Activated naive CD4-positive, alpha-beta T cell treated with anti-CD3 and anti-CD28 coated beads, Interleukin-2, amount 10 ng/mL, durations not matched to agents 5 hours and 36 hours (primary cell): ENCODE measurements around the gene CCNC. TPM values are rescaled to one million over a fixed set of nuclear protein-coding genes. Genes with fewer than 3 reads are reported as not detected.

Experiments used
- total RNA-seq, 2 experiments: library from RNA; stranded (reverse); gene quantifications; one replicate each; pipeline ENCODE4 v1.2.3, GENCODE V29; 2021

The CCNC gene
- total RNA-seq = 10 to 100 TPM; 39.4 to 39.5 TPM

GRCh38 chr6:99568103-99568933, at the start of gene CCNC:
Gene CCNC, minus strand, starts transcription at chr6:99568660. Its CDS starts 133 bp downstream, at chr6:99568527.

GRCh38 chr6:99606656-99607415, 38.4 kb upstream of the CCNC start, which contains the start of gene PRDM13:
Gene PRDM13, plus strand, starts transcription at chr6:99606833. Its CDS starts 202 bp downstream, at chr6:99607035.

Other genes starting within 250 kb of the CCNC start
- not detected for gene FAXC, start 219.0 kb downstream of the CCNC start, total RNA-seq
- 1 to 10 TPM; 5.9 to 6.7 TPM for gene COQ3, start 174.5 kb downstream of the CCNC start, total RNA-seq
- gene PNISR, start 143.4 kb downstream of the CCNC start, total RNA-seq = 100 to 1,000 TPM; 148 to 159 TPM
- 1 to 10 TPM; 5.2 to 6.1 TPM for gene USP45, start 53.2 kb downstream of the CCNC start, total RNA-seq
- not detected for gene PRDM13, start 38.2 kb upstream of the CCNC start, total RNA-seq